HG03095 (cell line): ENCODE data around the gene HOXC9.

Experiments
- ATAC-seq: cut with Tn5 transposase; IDR thresholded peaks from one replicate; pipeline ENCODE4 v1.9.1; 2021; ENCODE audit warnings: moderate library complexity; ENCODE audit not compliant: unreplicated experiment

The HOXC9 gene

DNA sequence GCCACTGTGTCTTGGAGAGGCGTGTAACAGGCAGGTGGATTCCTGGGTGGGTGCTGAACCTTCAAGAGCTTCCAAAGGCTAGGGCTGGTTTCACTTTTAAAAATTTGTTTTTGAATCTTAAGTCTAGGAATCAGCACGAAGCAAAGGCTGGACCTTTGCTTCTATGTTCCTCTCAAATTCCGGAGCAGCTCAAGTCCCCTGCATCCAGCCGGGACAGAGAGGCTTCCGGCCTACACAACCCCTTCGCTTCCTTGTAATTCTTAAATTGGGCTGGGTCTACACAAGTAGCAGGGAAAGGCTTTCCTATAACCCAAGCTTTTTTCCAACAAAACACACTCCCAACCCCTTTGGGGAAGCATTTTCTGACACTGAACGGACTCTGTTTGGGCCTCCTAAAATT lies 37.0 kb upstream of the HOXC9 start:
- no peak for ATAC-seq

DNA sequence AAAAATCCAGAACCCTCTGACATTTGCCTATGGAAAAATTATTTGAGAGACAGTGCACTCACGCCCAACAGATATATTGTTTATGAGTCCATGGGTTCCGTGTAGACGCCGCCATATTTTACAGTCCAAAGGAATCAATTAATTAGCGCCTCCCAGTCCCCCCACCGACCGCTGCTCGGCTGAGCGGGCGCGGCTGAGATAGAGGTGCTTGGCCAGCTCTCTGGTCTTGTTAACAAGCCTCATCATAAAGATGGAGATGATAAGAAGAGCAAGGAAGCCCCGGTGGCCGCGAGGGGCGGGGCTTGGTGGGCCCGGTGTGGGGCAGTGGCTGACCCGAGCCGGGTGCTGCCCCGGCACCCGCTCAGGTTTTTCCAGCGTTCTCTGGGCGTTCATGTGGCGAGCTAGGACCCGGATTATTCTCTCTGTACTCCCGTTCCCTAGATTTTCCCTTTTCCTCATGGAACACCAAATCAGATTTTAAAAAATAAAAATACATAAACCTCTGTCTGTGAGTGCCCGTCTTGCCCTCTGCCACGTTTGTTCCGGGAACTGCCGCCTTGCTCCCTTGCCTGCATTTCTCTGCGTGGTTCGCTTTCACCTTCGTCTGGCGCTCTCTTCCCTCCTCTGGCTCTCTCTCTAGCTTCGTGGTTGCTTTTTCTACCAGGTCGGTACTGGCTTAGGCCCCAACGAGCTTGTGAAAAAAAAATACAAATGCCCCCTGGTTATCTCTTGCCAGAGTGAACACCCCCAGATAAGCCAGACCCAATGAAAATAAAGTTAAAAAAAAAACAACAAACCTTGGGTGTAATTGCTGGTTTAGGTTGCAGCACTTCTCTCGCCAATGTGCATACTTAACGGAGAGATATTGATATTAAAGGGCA lies 36.3 kb upstream of the HOXC9 start:
- no peak for ATAC-seq

DNA sequence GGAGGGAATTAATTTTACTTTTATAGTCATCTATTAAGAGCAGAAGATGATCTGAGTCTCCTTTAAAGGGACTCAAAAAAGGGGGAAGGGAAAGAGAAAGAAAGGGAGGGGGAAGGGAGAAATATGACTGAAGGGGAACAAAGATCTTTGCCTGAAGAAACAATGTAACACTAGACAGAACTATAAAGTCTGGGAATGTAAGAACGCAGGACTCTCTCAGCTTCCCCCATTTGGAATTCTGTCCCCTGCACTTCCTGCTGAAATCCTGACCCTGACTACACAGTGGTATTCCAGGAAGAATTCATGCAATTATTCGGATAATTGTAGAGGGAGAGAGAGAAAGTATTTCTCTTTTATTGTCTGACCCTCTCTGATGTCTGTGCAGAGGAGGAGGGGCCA lies 35.6 kb upstream of the HOXC9 start:
- no peak for ATAC-seq

DNA sequence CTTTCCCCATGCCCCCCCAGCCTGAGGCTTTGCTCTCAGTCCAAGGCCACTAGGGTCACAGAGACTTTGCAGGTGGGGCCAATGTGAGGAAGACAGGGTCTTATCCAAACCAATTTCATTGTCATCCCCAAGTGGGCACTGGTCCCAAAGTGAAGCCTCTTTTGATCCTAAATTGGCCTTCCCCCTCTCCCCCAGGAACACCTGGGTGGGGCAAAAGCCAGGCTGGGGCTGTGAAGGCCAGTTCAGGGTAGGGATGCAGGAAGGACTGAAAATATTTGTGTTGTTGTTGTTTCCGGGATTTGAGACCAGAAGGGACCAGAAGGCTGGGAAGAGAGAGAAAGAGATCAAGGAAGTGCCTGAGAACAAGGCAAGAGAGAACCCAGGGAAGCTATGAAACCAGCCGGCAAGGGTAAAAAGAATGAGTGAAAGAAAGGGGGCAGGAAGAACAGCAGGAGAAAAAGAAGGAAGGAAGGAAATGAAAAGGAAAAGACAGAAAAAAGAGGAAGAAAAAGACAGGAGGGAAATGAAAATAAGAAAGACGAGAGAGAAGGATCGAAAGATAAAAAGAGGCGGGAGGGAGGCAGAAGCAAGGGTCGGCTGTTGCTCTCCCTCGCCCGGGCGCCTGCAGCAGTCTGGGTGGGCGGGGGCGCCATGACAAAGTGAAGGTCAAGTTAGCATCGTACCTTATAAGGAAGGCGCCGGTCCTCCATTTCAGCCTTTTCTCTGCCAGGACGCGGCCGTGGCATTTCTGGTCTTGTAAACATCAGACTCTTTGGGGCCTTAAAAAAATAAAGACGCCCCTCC lies 34.5 kb upstream of the HOXC9 start:
- no peak for ATAC-seq

DNA sequence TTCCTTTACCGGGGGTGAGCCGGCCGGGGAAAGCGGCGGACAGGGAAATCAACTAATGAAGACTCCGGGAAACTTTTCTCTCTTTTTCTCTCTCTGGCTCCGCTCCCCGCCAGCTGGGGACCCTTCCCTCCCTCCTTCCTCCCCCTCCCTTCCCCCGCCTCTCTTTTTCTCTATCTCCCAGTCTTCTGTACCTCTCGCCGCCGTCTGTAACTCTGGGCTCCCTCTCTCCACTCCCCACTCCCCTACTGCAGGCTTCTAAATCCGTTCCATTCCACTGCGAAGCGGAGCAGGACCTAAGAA lies 33.9 kb upstream of the HOXC9 start:
- no peak for ATAC-seq

DNA sequence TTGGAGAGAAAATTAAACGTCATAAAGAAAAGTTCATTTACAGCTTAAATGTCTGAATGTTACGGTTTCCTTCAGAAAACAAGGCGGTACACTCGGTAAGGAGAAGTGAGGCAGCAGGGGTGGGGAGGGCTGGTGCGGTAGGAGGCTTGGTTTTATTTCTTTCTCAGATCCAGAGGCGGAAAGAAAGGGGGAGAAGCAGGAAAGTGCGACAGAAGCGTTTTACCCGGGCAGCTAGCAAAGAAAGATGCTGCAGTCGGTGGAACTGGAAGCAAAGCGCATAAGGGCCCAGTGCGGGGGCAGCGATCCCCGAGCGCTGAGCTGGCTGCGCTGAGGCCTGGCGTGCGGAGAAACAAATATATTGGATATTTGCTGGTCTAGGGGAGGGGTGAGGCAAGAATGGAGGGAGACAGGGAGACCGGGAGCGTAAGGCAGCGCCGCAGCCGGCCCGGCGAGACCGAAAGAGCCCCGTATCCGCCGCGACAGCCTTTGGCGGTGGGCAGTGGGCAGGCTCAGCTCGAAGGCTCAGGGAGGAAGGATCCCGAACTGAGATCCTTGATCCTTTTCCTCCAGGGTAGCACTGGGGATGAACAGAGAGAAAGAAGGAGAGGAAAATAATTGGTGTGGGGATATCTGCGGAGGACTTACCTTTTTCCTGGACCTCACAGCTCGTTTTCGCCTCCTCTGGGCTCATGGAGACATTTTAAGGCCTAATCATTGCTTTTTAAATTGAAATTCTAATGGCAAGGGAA lies 33.4 kb upstream of the HOXC9 start:
- ATAC-seq: no peak

DNA sequence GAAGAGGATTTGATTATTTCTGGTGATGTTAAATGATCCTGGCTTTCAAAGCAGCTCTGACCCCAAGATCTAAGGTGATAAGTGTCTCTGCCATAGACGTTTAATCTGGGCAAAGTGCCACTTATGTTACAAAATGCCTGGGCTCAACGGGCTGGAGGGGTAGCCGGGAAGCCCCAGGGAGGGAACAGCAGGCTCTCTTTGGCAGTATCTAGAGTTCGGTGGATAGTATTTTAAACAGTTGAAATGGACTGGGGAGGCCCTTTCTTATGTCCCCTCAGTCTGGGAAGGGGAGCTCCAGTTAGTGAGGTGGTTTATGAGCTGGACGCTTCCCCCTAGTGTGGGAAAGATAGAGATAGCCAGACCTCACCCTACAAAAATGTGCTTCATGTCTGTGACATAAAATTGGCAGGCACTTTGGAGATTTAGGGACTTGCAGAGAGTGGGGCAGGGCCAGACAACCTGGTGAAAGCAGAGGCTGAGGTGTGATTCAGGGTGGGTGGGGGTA lies 32.5 kb upstream of the HOXC9 start:
- ATAC-seq: no peak

DNA sequence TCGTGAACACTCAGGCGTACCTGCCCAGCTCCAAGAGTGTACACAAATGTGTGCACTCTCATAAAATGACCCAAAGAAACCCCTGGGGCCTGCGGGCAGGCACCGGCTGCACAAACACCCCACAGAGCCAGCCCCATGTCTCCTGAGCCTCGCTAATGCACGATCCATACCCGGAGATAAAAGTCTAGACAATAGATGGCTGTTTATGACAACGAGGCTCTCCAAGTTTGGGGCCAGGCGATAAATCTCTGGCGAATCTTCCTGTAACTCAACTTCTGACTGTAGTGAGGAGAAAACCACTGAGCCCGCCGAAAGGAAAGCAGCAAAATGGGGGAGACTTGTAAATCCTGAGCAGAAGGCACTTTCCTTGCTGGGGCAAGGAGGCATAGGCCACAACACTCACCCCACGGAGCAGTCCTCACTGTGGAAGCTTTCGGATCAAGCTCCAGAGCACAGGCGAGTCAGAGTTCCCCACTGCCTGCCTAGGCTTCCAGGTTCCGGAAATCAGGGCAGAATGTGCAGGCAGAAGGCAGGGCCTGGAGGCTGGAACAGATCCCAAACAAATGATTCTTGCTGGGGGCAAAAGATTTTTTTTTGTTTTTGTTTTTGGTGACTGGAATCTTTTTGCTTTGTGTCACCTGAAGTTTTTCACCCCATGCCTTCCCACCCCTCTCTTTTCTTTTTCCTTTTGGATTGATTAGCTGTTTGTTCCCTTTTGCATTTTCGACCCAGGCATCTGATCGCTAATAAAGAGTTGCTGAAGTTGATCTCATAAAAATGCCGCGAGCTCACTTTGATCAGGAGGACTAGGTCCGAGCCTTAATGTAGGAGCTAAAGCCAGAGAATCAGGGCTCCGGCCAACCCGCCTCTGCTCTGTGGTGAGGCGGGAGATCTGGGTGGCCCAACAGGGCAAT lies 31.5 kb upstream of the HOXC9 start:
- no peak for ATAC-seq

DNA sequence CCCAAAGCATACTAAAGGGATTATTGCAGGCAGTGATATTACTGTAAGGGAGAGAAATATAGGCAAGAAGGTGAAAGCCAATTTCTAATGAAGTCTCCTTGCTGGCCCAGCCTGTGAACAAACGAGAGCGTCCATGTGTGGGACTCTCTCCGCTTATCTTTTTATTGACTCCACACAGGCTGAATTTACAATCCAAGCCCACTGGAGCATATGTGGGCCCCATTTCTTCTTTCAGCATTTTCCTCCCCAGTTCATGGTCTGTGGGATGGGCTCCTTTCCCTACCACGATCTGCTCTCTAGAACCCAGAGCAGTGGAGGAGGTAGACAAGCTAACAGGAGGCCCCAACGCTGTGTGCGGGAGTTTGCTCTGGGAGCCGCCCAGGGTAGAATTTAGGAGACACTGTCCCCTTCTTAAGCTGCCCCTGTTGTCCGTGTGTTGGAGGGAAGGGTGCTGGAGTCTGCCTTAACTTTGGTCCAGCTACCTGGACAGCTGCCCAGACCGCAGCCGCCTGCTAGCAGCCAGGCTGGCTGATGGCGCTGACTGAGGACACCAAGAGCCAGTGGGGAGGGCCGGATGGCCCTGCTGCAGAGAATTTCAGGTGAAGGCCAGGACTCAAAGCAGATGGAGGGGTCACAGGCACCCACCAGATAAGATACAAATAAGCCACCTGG lies 30.2 kb upstream of the HOXC9 start:
- no peak for ATAC-seq

DNA sequence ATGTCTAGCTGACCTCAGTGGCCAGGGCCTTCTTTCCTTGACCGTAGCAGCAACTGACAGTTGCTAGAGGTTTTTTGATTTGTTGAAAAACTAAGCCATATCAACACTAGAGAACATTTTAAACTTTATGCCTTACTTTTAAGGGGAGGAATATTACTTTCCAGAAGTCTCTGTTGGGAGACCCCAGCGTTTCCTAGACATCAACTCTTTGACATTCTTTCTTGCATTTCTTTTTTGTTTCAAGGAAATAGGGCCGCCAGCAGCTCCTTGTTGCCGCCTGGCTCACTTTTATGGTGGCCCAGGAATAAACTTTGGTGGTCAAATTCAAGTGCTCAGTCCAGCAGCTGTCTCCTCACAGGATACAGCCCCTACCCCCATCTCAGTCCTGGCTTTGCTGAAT lies 29.5 kb upstream of the HOXC9 start:
- ATAC-seq: no peak

DNA sequence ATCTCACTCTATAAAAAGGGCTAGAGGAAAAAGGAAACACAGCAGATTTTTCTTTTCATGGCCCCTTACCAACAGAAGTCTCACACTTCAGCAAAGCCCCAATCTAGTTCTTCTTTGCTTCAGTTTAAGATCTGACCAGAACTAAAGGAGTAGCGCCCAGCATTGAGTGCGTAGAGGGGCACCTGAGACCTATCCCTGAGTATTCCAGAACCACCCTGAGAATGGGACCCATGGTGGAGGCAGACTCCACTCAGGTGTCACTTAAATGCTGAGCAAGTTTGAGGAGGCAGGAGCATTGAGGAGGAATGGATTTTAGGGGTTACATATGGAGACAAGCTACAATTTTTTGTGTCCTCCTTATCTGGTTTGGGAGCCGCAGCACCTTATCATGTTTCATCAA lies 28.8 kb upstream of the HOXC9 start:
- no peak for ATAC-seq

DNA sequence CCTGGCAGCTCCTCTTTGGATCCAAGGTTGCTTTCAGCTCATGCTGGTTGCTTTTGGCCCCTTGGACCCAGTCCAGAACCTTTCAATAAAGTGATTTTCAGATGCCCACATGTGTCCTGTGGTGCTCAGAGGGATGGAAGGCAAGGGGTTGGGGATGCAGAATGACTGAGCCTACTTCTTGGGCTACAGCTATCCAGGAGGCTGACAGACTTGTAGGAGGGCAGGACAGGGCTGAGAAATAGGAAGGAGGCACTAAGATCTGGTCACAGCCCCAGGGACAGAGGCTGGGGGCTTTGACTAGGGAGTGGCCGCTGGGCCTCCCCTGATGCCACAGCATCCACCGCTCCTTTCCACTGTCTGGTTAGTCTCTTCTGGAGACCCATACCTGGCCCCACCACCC lies 28.3 kb upstream of the HOXC9 start:
- no peak for ATAC-seq

DNA sequence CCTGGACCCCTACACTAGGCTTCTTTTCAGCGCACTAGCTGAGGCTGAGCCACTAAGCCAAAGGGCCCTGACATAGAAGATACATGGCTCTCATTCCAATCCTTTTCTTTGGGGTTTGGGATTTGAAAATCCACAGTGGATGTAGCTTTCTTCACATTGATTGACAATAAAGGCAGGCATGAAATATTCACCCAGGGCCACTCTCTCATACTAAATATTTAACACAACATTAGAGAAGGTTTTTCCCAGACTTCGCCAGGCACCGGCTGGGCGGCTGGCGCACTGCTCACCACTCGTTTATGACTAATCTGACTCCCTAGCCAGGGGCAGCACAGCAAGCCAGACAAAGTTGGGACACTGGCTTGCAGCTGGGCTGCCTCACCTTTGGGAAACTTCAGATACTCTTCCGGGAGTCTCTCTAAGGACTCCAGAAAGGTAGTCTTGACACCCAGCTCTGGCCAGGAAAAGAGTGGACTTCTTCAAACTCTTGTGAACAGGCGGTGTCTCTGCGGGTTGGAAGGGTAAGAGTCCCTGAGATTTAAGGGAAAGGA lies 27.7 kb upstream of the HOXC9 start:
- no peak for ATAC-seq

DNA sequence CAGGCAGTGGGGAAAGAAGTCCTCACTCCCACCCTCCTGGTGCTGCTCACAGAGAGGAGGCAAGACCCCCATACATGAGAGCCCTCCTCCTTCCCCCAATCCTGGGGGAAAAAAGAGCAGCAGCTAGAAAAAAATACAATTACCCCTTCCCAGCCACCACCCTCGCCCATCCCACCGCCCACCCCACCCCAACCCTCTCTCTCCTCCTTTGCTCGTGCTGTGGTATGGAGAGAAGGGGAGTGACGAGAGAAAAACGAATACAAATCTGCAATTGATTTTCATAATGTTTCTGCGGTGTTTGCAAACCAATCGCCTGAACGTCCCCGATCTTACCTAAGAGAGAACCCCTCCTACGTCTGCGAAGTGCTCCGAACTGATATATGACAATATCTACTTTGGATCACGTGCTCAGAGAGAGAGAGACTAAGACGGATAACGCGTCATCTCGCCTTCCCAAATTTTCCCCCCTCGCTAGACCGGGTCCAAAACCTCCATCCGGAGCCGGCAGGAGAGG lies 27.2 kb upstream of the HOXC9 start, which contains the start of gene HOXC11:
Gene HOXC11 (plus strand): TSS at position 405 of the 514 bp plus-strand sequence. CDS start 116 bp downstream, outside the sequence.
- ATAC-seq: no peak

DNA sequence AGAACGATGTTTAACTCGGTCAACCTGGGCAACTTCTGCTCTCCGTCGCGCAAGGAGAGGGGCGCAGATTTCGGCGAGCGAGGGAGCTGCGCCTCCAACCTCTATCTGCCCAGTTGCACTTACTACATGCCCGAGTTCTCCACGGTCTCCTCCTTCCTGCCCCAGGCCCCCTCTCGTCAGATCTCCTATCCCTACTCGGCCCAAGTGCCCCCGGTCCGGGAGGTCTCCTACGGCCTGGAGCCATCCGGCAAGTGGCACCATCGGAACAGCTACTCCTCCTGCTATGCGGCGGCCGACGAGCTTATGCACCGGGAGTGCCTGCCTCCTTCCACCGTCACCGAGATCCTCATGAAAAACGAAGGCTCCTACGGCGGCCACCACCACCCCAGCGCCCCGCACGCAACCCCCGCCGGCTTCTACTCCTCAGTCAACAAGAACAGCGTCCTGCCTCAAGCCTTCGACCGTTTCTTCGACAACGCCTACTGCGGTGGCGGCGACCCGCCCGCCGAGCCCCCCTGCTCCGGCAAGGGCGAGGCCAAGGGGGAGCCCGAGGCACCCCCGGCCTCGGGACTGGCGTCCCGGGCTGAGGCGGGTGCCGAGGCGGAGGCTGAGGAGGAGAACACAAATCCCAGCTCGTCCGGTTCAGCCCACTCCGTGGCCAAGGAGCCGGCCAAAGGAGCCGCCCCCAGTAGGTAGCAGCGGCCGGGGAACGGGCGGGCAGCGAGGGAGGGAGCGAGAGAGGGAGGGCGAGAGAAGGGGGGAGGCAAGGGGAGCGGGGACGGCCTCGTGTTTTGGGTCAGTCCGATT lies 26.5 kb upstream of the HOXC9 start:
- ATAC-seq: no peak

DNA sequence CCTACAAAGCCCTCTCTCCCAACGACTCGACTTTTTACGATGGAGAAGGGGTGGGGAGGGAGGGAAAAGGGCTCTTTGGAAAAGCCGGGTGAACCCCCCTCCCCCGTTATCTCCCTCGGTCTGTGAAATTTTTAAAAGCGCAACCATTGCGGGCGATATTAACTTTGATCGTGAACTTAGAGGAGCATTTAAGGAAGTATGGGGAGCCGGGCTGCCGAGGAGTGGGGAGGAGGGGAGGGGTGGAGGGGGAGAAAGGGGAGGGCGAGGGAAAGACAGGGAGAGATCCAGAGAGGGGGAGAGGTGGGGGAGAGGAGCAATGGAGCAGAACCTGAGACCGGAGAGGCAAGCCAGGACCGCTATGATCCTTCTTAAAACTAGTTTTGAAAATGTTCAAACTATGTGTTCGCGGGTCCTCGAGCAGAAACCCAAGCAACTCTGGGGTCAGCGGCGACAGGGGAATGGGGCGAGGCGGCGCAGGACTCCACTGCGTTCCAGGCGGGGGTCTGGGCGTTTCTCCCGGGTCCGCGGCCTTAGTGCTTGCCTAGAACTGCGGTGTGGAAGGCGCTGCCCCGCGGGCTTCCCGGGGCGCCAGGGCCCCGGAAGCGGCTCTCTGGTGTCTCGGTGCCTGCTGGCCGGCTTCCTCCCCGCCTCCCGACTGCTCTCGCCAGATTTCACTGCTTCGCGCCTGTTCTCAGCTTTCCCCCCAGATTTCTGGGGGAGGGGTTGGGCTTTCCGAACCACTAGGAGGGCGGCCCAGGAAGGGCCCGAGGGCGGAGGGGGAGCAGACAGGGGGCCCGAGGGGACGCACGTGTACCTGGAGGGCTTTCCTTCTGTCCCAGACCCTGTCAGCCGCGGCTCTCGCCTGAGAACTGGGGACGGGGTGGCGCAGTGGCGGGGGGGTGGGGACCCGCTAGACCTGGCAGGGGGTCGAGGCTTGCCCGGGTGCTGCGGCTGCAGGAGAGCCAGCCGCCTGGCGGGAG lies 25.6 kb upstream of the HOXC9 start, which contains the start of gene HOTAIR:
Gene HOTAIR (minus strand): TSS at position 871 of the 980 bp plus-strand sequence.
- no peak for ATAC-seq

DNA sequence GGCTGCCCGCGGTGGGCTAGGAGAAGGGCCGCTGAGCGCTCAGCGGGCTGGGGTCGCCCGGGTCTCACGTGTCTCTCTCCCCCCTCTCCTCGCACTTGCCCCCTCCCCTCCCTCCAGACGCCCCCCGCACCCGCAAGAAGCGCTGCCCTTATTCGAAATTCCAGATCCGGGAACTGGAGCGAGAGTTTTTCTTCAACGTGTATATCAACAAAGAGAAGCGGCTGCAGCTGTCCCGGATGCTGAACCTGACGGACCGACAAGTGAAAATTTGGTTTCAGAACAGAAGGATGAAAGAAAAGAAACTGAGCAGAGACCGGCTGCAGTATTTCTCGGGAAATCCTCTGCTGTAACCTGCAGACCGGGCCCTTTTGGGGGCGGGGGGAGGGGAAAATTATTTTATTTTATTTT lies 24.9 kb upstream of the HOXC9 start:
- ATAC-seq: no peak
